Trophoblast cell (in vitro differentiated cells and primary cell): ENCODE results near the gene MEG3.

Experiments used
- DNase-seq, 2 donors: peaks; one replicate each; pipeline ENCODE4 v3.0.0-alpha.2; 2016
- H2AFZ ChIP-seq: 2 replicates; pipeline ENCODE4 v1.6.1; 2013; ENCODE audit warnings: low read length, moderate library complexity, mild to moderate bottlenecking; ENCODE audit not compliant: insufficient read depth, poor library complexity
- H2AK5ac ChIP-seq: 2 replicates; pipeline ENCODE4 v1.6.1; 2013; ENCODE audit warnings: mild to moderate bottlenecking, low read length
- H2BK120ac ChIP-seq: 2 replicates; pipeline ENCODE4 v1.6.1; 2013; ENCODE audit warnings: low read length, mild to moderate bottlenecking, moderate library complexity; ENCODE audit not compliant: insufficient read depth, poor library complexity
- H2BK12ac ChIP-seq: 2 replicates; pipeline ENCODE4 v1.6.1; 2013; ENCODE audit warnings: mild to moderate bottlenecking, low read length, moderate library complexity
- H2BK5ac ChIP-seq: 2 replicates; pipeline ENCODE4 v1.6.1; 2013; ENCODE audit warnings: low read length, low read depth, moderate library complexity, mild to moderate bottlenecking; ENCODE audit not compliant: poor library complexity
- H3K14ac ChIP-seq: 2 replicates; pipeline ENCODE4 v1.6.1; 2013; ENCODE audit warnings: mild to moderate bottlenecking, low read length
- H3K18ac ChIP-seq: 2 replicates; pipeline ENCODE4 v1.6.1; 2013; ENCODE audit warnings: mild to moderate bottlenecking, low read length
- H3K23ac ChIP-seq: 2 replicates; pipeline ENCODE4 v1.6.1; 2013; ENCODE audit warnings: low read length
- H3K27ac ChIP-seq: 2 replicates; pipeline ENCODE4 v1.5.1; 2013; ENCODE audit warnings: low read depth, mild to moderate bottlenecking, inconsistent platforms, low read length, moderate library complexity
- H3K27me3 ChIP-seq: 2 replicates; pipeline ENCODE4 v1.6.1; 2013; ENCODE audit warnings: inconsistent platforms, mild to moderate bottlenecking, low read length, moderate library complexity; ENCODE audit not compliant: insufficient read depth
- H3K36me3 ChIP-seq, 2 experiments: 1 replicate in 1 of 2; 2 replicates in 1 of 2; pipeline ENCODE4 v1.6.1; 2013; ENCODE audit warnings: low read length in 2 of 2, mild to moderate bottlenecking in 2 of 2, moderate library complexity in 1 of 2; ENCODE audit not compliant: insufficient read depth in 2 of 2, control insufficient read depth in 1 of 2
- H3K4ac ChIP-seq: 2 replicates; pipeline ENCODE4 v1.6.1; 2013; ENCODE audit warnings: low read depth, mild to moderate bottlenecking, low read length, moderate library complexity
- H3K4me1 ChIP-seq, 2 experiments: 1 replicate in 1 of 2; 2 replicates in 1 of 2; pipeline ENCODE4 v1.6.1; 2013; ENCODE audit warnings: low read length in 2 of 2, mild to moderate bottlenecking in 2 of 2, moderate library complexity in 1 of 2; ENCODE audit not compliant: insufficient read depth in 2 of 2, control insufficient read depth in 1 of 2
- H3K4me2 ChIP-seq: 2 replicates; pipeline ENCODE4 v1.6.1; 2013; ENCODE audit warnings: inconsistent platforms, mild to moderate bottlenecking, low read length, moderate library complexity
- H3K4me3 ChIP-seq: 2 replicates; pipeline ENCODE4 v1.5.1; 2013; ENCODE audit warnings: mild to moderate bottlenecking, low read depth, low read length, inconsistent platforms
- H3K79me1 ChIP-seq: one replicate; pipeline ENCODE4 v1.6.1; 2013; ENCODE audit warnings: low read length
- H3K79me2 ChIP-seq: 2 replicates; pipeline ENCODE4 v1.6.1; 2013; ENCODE audit warnings: low read length, mild to moderate bottlenecking; ENCODE audit not compliant: control insufficient read depth, insufficient read depth, poor library complexity
- H3K9ac ChIP-seq: 2 replicates; pipeline ENCODE4 v1.6.1; 2013; ENCODE audit warnings: mild to moderate bottlenecking, low read length
- H3K9me3 ChIP-seq: 2 replicates; pipeline ENCODE4 v1.6.1; 2013; ENCODE audit warnings: low read depth, mild to moderate bottlenecking, control low read depth, inconsistent platforms, low read length; ENCODE audit not compliant: insufficient read depth
- H4K12ac ChIP-seq: 2 replicates; pipeline ENCODE4 v1.6.1; 2013; ENCODE audit warnings: low read depth, mild to moderate bottlenecking, low read length, moderate library complexity
- H4K8ac ChIP-seq: 2 replicates; pipeline ENCODE4 v1.6.1; 2013; ENCODE audit warnings: low read depth, mild to moderate bottlenecking, low read length, moderate library complexity
- H4K91ac ChIP-seq: one replicate; pipeline ENCODE4 v1.6.1; 2013; ENCODE audit warnings: low read depth, mild to moderate bottlenecking, low read length, moderate library complexity
- WGBS: extraction: QIAGEN DNeasy Blood & Tissue Kit; methylation state at CpG from one replicate; pipeline ENCODE4 v1.1.7; 2013; ENCODE audit warnings: missing lambda C conversion rate; ENCODE audit not compliant: insufficient read length, insufficient coverage; ENCODE audit errors: extremely low coverage; 5-methylcytosine and 5-hydroxymethylcytosine counted together

MEG3 gene

GRCh38 chr14:100896369-100897060 lies 70.6 kb downstream of the MEG3 start:
- H3K36me3 ChIP-seq = no peaks in the 10 kb centered on the region
- H3K4me2 ChIP-seq = no peak overlapping the region
- no peak overlapping the region for H2BK120ac ChIP-seq
- H3K9me3 ChIP-seq = peaks cover 2% of the 10 kb centered on the region
- no peak overlapping the region for H2AK5ac ChIP-seq
- WGBS = no CpG with 5 or more reads among the region's 22 CpGs
- no peak overlapping the region for H4K91ac ChIP-seq
- H3K4me3 ChIP-seq = no peak overlapping the region
- no peak overlapping the region for H3K27ac ChIP-seq
- H2BK5ac ChIP-seq = no peak overlapping the region
- H3K4ac ChIP-seq = no peak overlapping the region
- no peak overlapping the region for H2AFZ ChIP-seq
- H4K8ac ChIP-seq = no peak overlapping the region
- no peak overlapping the region for H2BK12ac ChIP-seq
- peaks cover 3 to 6% of the 10 kb centered on the region in 2 experiments for H3K4me1 ChIP-seq
- no peak for DNase-seq
- peaks cover 3% of the 10 kb centered on the region for H3K27me3 ChIP-seq
- H3K14ac ChIP-seq = no peak overlapping the region
- no peak overlapping the region for H3K23ac ChIP-seq
- H3K9ac ChIP-seq = no peak overlapping the region
- H3K18ac ChIP-seq = no peak overlapping the region
- H3K79me1 ChIP-seq = no peaks in the 10 kb centered on the region
- no peak overlapping the region for H4K12ac ChIP-seq
- H3K79me2 ChIP-seq = no peaks in the 10 kb centered on the region

GRCh38 chr14:100898465-100898864 lies 72.5 kb downstream of the MEG3 start:
- Histone ChIP-seq H4K8ac (no peak overlapping the region), H3K18ac (no peak overlapping the region), H3K27ac (no peak overlapping the region), H2AFZ (no peak overlapping the region), H3K14ac (no peak overlapping the region), H2BK5ac (no peak overlapping the region), H3K9ac (no peak overlapping the region), H2AK5ac (no peak overlapping the region), H3K4me1 (peaks cover 3 to 6% of the 10 kb centered on the region in 2 experiments), H2BK120ac (no peak overlapping the region), H3K4ac (no peak overlapping the region), H3K23ac (no peak overlapping the region), H3K4me3 (no peak overlapping the region), H4K91ac (no peak overlapping the region), H4K12ac (no peak overlapping the region), H2BK12ac (no peak overlapping the region), H3K79me2 (no peaks in the 10 kb centered on the region), H3K9me3 (peaks cover 5% of the 10 kb centered on the region), H3K79me1 (no peaks in the 10 kb centered on the region), H3K36me3 (no peaks in the 10 kb centered on the region), H3K27me3 (peaks cover 3% of the 10 kb centered on the region), H3K4me2 (no peak overlapping the region)
- no CpG with 5 or more reads among the region's 11 CpGs for WGBS
- DNase-seq = no peak

- H3K9ac ChIP-seq = no peak overlapping the region
- no peak overlapping the region for H4K8ac ChIP-seq
- H3K79me1 ChIP-seq = no peaks in the 10 kb centered on the region
- H4K91ac ChIP-seq = no peak overlapping the region
- no peak overlapping the region for H2AK5ac ChIP-seq
- H3K4me3 ChIP-seq = no peak overlapping the region
- peaks cover 5% of the 10 kb centered on the region for H3K9me3 ChIP-seq
- no peak overlapping the region for H3K14ac ChIP-seq
- H3K27ac ChIP-seq = no peak overlapping the region
- H2BK120ac ChIP-seq = no peak overlapping the region
- peaks cover 3 to 6% of the 10 kb centered on the region in 2 experiments for H3K4me1 ChIP-seq
- no peak overlapping the region for H4K12ac ChIP-seq
- no peak overlapping the region for H3K23ac ChIP-seq
- H3K36me3 ChIP-seq = no peaks in the 10 kb centered on the region
- H3K79me2 ChIP-seq = no peaks in the 10 kb centered on the region
- no peak overlapping the region for H2BK5ac ChIP-seq
- H3K4me2 ChIP-seq = no peak overlapping the region
- no CpG with 5 or more reads among the region's 21 CpGs for WGBS
- no peak overlapping the region for H2BK12ac ChIP-seq
- no peak for DNase-seq
- no peak overlapping the region for H2AFZ ChIP-seq
- no peak overlapping the region for H3K4ac ChIP-seq
- peaks cover 4% of the 10 kb centered on the region for H3K27me3 ChIP-seq
- no peak overlapping the region for H3K18ac ChIP-seq
These were observed 73.3 kb downstream of the MEG3 start for GRCh38 chr14:100898935-100899883.

GRCh38 chr14:100899884-100900771 lies 74.2 kb downstream of the MEG3 start:
- H3K27me3 ChIP-seq = peaks cover 11% of the 10 kb centered on the region
- H3K4me1 ChIP-seq = peaks cover 3 to 6% of the 10 kb centered on the region in 2 experiments
- H3K36me3 ChIP-seq = no peaks in the 10 kb centered on the region
- H2AFZ ChIP-seq = no peak overlapping the region
- no peak overlapping the region for H3K27ac ChIP-seq
- no peak overlapping the region for H2BK5ac ChIP-seq
- no peak overlapping the region for H3K14ac ChIP-seq
- H3K9me3 ChIP-seq = peaks cover 5% of the 10 kb centered on the region
- no peak overlapping the region for H4K91ac ChIP-seq
- H2BK12ac ChIP-seq = no peak overlapping the region
- H3K9ac ChIP-seq = no peak overlapping the region
- DNase-seq = no peak
- H3K4ac ChIP-seq = no peak overlapping the region
- H2AK5ac ChIP-seq = no peak overlapping the region
- no peak overlapping the region for H3K18ac ChIP-seq
- no peaks in the 10 kb centered on the region for H3K79me2 ChIP-seq
- H4K12ac ChIP-seq = no peak overlapping the region
- H3K4me2 ChIP-seq = peak overlapping the region; percentile 41
- WGBS = no CpG with 5 or more reads among the region's 19 CpGs
- H3K23ac ChIP-seq = no peak overlapping the region
- H3K79me1 ChIP-seq = no peaks in the 10 kb centered on the region
- H3K4me3 ChIP-seq = no peak overlapping the region
- no peak overlapping the region for H4K8ac ChIP-seq
- no peak overlapping the region for H2BK120ac ChIP-seq
